GM21723 (cell line): ENCODE measurements around the gene PTPRJ.
"Not testable (repeated sequence)": the region's sequence is repeated elsewhere in the genome, so short reads cannot be mapped to it uniquely, and the experiment has no call there.

Source experiments
- ATAC-seq: cut with Tn5 transposase; IDR thresholded peaks from one replicate; pipeline ENCODE4 v1.9.1; 2021; ENCODE audit warnings: mild to moderate bottlenecking, moderate library complexity; ENCODE audit not compliant: unreplicated experiment

PTPRJ gene

DNA sequence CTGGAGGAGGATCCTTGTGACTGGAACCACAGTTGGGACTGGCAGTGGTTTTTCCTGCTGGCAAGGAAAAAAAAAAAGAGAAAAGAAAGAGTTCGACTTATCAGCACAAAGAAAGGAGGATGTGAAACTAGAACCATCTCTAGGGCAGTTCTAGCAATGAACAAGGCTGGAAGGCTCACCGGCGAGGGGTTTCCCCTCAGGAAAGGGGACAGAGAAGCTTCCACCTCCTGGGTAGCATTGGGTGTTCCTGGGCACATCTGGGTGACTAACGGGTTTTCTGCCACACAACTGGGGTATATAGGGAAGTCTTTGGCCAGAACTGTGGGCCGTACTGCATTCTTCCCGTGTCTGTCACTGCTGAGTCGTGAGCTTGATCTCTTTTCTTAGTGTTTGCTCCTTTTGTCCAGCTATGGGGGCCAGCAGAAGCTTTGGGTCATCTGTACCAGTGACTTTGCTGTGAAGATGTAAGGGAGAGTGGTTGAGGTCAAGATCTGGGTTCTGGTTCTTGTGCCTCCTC is 126.9 kb downstream of the PTPRJ start:
- ATAC-seq, result peak; percentile 84

DNA sequence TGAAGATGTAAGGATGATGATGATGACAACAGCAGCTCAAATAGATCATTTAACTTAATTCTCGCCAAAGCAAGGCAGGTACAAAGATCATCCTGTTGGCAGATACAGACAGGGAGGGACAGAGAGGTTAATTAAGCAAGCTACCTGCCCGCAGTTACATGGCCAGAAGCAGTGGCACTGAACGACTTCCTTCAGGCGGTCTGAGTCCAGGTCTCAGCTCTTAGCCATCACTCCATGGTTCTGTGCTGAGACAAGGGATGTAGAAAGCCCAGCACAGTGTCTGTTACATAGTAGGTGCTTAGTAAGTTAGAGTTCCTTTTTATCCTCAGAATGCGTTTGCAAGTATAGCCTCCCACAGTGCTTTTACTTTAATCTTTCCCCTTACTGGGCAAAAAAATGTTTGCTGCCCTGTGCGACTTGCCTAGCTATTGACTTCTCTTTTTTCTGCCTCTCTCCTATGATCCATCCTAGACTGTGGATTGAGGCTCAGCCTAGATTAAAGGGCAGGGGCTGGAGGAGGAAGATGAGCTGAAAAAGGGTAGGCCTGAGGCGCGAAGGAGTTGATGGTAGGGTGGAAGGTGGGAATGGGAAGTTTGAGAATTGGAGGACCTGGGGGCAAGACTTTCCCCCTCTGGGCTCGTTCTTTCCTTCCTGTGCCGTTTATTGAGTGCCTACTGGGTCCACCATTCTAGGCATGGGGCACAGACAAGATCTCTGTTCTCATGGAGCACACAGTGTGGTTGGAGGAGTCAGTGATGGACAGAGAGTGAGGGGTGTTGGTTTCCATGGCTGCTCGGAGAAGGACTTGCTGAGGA is 128.1 kb downstream of the PTPRJ start:
- no peak for ATAC-seq

GRCh38 chr11:48109046-48109666 is 128.8 kb downstream of the PTPRJ start:
- ATAC-seq, result peak; percentile 15

- ATAC-seq, result no peak
Measured at GRCh38 chr11:48110509-48110766, 130.1 kb downstream of the PTPRJ start.

- ATAC-seq, result no peak
Measured at GRCh38 chr11:48111891-48112290, 131.5 kb downstream of the PTPRJ start.

- no peak for ATAC-seq
Measured at GRCh38 chr11:48114740-48115139, 134.4 kb downstream of the PTPRJ start.

GRCh38 chr11:48116437-48117228 is 136.3 kb downstream of the PTPRJ start:
- ATAC-seq, result no peak

DNA sequence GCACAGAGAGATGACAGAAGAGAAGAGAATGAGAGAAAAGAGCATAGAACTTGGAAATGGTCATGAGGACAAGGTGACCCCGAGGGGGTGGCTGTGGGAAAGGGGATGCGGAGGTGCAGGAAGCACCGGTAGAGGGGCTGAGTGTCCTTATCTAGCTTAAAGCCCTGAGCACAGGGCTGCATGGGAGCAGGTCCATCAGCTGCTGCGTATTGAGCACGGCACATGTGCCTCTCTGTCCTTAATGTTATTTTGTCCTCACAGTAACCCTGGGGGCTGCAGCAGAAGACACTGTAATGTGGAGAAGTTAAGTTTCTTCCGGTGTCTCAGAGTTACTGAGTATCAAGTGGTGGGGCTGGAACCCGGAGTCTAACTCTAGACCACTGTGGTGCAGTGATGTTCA is 141.9 kb downstream of the PTPRJ start:
- no peak for ATAC-seq

DNA sequence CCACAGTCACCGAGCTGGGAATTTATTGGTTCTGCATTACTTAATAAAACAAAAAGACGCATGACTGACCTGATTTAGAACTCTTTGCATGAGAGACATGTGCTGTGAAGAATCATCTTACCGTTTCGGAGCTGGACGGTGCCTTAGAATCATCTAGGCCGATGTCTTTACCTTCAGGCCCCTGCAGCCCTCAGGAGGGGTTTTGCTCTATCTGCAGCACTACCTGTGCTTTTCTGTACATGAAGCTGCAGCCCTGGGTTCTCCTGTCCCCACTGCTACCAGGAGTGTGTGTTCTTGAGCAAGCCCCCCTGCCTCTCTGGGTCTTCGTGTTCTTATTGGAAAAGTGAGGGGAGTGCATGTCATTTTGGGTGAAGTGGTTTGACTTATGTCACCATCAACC is 142.3 kb downstream of the PTPRJ start:
- ATAC-seq, result no peak

DNA sequence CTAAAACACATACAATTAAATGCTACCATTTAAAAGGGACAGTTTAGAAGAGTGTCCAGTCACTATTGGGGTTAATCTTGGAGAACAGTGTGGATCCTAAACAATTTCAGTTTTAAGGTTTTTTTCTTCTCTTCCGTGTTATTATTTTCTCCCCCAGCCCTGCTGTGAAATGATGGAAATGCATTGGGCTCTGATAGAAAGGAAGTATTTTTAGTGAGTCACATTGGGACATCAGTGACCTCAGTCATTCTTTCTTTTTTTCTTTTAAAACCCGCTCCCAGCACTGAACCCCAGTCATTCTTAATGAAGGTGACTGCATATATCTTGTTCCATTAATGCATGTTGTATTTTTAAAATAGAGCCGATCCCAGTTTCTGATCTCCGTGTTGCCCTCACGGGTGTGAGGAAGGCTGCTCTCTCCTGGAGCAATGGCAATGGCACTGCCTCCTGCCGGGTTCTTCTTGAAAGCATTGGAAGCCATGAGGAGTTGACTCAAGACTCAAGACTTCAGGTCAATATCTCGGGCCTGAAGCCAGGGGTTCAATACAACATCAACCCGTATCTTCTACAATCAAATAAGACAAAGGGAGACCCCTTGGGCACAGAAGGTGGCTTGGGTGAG is 143.0 kb downstream of the PTPRJ start:
- no peak for ATAC-seq

GRCh38 chr11:48123934-48124755 is 143.8 kb downstream of the PTPRJ start:
- peak; percentile 57 for ATAC-seq

- ATAC-seq, result no peak
Measured at GRCh38 chr11:48124880-48125279, 144.5 kb downstream of the PTPRJ start.

- no peak for ATAC-seq
Measured at GRCh38 chr11:48125866-48126265, 145.5 kb downstream of the PTPRJ start.

DNA sequence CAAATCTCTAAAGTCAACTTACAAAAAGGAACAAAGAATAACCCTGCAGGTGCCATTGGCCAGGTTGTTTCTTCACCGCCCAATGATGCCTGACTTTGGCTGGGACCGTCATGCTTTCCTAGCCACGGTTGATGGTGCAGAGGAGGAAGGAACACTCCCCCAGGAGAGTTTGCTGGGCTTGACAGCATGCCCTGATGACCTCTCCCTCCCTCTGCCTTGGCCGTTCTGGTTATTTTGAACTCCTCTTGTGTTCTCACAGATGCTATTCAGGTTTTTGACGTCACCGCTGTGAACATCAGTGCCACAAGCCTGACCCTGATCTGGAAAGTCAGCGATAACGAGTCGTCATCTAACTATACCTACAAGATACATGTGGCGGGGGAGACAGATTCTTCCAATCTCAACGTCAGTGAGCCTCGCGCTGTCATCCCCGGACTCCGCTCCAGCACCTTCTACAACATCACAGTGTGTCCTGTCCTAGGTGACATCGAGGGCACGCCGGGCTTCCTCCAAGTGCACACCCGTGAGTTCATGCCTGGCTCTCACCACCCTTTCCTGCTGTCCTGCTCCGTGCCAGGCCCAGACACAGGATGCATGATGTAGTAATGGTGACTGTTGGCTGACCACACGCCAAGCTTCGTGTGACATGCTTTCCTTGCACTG is 147.3 kb downstream of the PTPRJ start:
- ATAC-seq, result no peak

DNA sequence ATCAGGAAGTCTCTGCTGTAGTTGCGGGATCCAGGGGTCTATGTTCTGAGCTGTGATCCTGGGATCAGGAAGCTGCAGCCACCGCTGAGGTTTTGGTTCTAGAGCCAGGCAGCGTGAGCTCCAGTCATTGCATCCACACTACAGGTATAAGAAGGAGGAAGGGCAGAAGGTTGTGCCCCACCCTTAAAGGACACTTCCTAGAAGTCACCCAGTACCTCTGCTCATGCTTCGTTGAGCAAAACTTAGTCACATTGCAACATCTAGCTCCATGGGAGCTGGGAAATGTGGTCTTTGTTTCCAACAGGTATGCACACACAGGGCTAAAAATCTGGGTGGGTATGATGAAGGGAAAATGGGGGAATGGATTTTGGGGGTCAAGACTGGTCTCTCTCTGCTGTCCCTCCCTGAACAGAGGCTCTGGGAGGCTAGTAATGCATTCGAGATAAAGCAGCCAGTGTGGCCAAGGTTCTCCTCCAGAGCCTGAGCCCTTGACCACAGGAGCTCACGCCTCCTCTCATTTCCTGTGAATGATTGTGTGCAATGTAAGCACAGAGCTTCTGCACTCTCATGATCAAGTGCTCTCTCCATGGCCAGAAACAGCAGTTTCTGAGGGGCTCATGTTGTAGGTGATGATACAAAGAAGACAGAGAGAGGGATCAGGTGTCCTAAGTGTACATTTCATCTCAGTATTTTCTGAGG is 149.5 kb downstream of the PTPRJ start:
- ATAC-seq, result no peak

- no peak for ATAC-seq
Measured at GRCh38 chr11:48134221-48134922, 154.0 kb downstream of the PTPRJ start.

- ATAC-seq, result no peak
Measured at GRCh38 chr11:48138222-48138621, 157.9 kb downstream of the PTPRJ start.

DNA sequence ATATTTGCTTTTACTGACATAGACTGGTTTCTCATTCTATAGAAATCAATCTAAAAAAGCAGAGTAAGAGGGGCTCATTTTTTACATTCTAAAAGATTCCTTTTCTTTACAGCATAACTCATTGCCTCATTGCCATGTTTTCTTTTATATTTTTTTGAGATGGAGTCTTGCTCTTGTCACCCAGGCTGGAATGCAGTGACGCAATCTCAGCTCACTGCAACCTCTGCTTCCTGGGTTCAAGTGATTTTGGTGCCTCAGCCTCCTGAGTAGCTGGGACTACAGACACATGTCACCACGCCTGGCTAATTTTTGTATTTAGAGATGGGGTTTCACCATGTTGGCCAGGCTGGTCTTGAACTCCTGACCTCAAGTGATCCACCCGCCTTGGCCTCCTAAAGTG is 159.5 kb downstream of the PTPRJ start:
- ATAC-seq, result not testable (repeated sequence)
